NCI-H2081 (cell line): ENCODE results near the gene LMO7.
A peak's percentile ranks its signal among the peaks of the same experiment; 100 is the strongest.
"Not testable (repeated sequence)": the region's sequence is repeated elsewhere in the genome, so short reads cannot be mapped to it uniquely, and the experiment has no call there.

Experiments used
- DNase-seq, 2 experiments: peaks; one replicate each; lab custom pipeline; 2025; lab: John Stamatoyannopoulos, UW

Gene LMO7

GRCh38 chr13:75743072-75743471, 106.9 kb downstream of the LMO7 start:
- not testable (repeated sequence) for DNase-seq

- DNase-seq = no peak
Measured at GRCh38 chr13:75744127-75744526, 108.0 kb downstream of the LMO7 start.

GRCh38 chr13:75745387-75745786, 109.3 kb downstream of the LMO7 start:
- no peak for DNase-seq

- DNase-seq = no peak
Measured at GRCh38 chr13:75748874-75749273, 112.7 kb downstream of the LMO7 start.

DNA sequence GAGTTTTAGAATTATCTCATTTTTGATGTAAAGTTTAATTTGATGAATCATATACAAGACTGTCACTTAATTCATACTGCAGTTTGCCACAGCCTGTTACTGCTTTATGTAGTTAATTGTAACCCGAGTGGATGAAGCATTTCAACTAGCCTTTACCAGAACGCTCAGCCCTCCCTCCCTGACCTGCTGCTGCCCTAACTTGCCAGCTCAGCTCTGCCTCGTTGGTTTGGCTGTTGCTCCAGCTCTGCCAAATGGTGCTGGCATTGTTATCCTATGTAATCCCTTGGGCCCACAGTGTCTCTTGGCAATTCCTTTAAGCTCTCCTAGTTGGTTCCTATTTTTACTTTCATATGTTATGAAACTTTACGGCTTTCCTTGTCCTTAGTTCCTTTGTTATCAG, 113.3 kb downstream of the LMO7 start:
- peak in 1 of 2 experiments; percentile 6 for DNase-seq

DNA sequence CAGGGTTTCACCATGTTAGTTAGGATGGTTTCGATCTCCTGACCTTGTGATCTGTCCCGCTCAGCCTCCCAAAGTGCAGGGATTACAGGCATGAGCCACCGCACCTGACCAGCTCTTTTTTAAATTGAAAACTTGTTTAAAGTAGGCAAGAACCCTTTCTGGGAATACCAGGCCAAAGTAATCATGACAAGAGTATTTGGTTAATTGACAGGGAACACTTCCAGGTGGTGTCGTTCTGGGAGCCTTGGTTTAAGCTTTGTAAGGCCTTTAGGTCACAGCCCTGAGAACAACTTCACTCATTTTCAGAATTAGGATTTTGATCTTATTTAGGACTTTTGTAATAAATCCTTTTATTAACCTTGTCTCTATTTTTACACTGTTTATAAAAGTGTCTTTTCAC, 115.2 kb downstream of the LMO7 start:
- DNase-seq = no peak

DNA sequence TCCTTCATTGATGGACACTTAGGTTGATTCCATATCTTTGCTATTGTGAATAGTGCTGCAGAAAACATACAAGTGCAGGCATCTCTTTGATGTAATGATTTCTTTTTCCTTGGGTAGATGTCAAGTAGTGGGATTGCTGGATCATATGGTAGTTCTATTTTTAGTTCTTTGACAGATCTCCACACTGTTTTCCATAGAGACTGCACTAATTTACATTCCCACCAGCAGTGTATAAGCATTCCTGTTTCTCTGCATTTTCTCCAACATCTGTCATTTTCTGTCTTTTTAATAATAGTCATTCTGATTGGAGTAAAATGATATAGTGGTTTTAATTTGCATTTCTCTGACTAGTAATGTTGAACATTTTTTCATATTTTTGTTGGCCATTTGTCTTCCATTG, 116.7 kb downstream of the LMO7 start:
- DNase-seq = no peak

DNA sequence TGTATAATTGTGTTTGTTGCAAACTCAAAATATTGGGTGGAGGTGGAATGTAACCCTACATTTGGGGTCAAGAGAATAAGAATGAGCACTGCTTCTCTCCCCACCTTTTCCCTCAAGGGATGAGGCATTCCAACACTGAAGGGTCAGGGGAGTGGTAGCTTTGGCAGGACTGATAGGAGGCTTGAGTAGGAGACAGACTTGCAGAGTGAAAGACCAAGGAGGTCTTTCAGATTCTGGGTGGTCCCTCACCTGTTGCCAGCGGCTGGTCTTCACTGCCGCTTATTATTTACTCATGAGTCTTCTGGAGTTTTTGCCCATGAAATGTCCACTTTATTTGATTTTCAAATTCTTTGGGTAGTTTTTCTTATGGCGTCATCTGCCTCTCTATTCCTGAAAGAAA, 118.8 kb downstream of the LMO7 start:
- no peak for DNase-seq

- DNase-seq = no peak
Measured at GRCh38 chr13:75757336-75757735, 121.2 kb downstream of the LMO7 start.

GRCh38 chr13:75759531-75759930, 123.4 kb downstream of the LMO7 start:
- DNase-seq = no peak

DNA sequence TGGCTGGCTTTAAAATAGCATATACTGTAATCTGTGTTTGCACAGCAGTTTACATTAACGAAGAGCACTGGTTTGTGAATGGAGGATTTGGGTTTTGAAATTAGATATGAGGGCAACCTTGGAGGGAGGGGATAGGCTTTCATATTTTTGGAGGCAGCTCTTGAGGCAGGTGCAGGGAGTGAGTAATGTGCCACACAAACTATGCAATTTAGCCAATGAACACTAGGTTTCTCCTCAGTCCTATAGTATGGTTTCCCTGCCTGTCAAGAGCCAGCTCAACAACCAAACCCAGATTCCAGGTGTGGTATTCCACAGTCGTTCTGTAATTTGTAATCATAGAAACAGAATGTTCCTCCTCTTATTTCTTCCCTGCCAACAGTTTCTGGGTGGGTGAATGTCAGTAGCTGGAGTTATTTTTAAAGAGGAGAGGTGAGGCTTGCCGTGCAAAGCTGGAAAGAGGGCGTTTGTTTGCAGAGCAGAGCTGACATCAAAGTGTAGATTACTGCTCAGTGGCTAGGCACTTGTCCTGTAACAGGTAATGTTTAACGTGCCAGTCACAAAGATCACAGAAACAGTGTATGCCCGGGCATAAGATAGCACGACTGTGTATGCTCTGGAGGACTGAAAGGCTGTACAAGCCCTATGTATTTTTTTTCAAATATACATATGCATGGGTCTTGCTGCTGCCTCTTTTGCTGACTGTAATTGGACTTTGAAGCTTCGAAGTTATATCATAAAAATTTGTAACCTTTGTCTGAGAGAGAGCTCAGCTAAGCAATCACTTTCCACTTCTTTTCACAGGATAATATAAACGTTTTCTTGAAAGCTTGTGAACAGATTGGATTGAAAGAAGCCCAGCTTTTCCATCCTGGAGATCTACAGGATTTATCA, 124.2 kb downstream of the LMO7 start:
- peak; percentile 28 to 74 for DNase-seq

DNA sequence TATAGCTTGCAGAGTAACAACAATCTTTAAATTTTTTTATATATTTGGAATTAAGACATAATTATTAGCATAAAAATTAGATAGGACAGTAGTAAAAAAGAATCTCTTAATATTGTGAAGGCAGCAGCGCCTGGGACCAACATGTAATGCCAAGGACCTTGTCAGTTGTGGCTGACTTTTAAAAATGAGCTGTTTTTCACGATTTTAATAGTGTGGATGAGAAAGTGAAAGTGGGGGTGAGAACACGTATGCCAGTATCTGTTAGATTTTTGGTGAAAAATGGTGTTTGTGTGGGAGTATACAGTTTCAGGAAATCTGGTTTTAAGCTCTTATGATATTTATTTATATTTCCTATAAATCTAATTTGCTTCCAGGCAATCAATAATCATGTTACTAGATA, 125.2 kb downstream of the LMO7 start:
- DNase-seq = no peak

- DNase-seq = no peak
Measured at GRCh38 chr13:75762076-75762937, 126.2 kb downstream of the LMO7 start.

GRCh38 chr13:75762955-75763354, 126.8 kb downstream of the LMO7 start:
- DNase-seq = no peak

DNA sequence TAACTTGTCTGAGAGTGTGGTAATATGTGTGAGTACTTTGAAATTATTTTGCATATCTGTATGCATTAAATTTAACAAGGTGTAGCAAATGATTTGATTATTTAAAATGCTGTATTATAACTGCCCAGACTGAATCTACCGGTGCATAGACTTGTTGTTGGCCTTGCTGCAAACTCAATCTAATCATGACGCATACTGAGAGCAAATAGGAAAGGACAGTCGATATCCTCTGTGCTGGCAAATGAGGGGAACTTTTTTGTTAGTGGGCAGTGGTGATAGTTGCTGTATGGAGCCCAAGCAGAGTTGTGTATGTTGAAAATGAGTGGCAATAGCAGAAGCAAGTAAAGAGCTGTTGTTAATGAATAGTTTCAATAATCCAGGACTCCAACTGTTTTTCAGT, 127.4 kb downstream of the LMO7 start:
- DNase-seq = peak in 1 of 2 experiments; percentile 0

- DNase-seq = no peak
Measured at GRCh38 chr13:75764251-75764925, 128.3 kb downstream of the LMO7 start.

DNA sequence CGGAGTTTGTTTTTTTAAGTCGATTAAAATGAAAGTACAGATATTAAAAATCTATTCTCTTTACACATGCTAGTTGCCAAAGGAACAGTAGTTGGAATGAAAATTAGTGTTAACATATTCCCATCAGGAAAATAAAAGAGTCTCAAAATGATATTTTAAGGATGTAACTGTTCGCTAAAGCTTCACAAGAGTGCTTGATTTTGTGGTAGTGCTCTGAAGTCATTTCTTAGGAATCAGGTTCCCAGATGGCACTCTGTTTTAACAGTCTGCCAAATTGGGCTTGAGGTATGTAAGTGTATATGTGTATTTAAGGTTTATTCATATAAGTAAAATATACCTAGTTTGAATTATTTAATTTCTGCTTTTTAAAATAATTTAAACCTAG, 128.8 kb downstream of the LMO7 start:
- DNase-seq = no peak

DNA sequence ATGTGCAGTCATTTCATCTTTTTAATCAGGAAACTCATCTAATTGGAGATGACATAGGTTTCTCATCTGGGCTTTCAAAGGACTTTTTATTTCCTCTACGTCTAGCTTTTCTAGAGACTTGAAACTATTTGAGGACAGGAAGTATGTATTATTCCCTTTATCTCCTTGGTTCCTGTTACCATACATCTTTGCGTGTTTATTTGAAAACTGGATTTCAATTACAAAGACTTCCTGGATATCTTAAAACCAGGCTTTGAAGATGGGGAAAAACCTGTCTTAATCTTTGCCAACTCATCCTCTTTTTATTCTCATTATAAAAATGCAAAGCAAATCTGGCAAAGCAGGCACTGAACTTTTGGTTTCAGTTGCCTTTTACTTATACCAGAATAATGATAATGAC, 130.5 kb downstream of the LMO7 start:
- no peak for DNase-seq

DNA sequence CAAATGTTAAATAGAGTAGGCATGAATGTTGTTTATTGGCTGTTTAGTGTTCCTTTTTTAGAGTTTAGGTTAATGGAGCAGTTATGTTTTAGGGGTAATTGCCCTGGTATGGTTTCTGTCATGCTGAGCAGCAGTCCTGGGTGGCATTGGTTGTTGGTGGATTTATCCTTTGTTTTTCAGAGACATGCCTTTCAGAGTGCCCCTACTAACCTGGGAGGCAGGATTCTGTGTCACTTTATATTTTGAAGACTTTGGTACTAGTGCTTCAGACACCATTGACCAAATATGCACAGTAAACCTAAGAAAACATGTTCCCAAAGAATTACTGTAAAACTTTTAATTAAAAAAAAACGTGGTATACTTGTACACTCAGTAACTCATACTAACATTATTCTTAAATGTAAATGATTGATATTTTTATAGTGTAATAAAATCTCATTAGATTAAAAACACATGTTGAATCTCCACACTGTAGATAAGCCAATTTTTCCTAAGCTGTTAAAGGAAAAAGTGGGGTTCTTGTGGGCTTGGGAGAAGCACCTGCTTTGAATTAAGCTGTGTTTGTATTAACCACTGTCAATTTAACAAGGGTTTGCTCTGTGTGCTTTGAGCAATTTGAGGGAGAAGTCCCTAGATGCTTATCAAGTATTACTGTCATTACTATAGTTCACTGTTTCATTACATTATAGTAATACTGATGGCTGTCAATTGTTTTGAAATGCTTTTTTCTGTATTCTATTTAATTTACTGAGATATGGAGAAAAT, 133.2 kb downstream of the LMO7 start:
- DNase-seq = peak in 1 of 2 experiments; percentile 1

DNA sequence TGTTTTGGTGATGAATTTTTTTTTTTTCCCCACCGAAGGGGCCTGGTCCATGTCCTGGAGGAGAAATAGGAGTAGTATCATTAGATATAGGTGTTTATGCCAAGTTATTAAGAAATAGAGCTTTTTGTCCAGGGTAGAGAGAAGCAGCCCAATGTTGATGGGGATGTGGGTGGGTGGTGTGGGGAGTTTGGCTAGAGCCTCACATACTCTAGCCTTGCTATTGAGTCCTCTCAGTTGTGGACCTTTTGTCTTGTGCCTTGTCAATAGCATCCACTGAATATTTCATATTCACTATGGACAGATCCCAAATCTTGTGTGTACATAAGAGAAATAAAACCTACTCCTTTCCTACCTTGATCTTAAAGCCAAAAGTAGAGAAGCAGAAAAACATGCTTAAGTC, 134.0 kb downstream of the LMO7 start:
- DNase-seq = no peak

GRCh38 chr13:75770592-75771011, 134.5 kb downstream of the LMO7 start:
- no peak for DNase-seq

- no peak for DNase-seq
Measured at GRCh38 chr13:75771226-75771625, 135.1 kb downstream of the LMO7 start.
